ENCODE data around the gene SLC66A1. TPM values are rescaled to one million over a fixed set of nuclear protein-coding genes. Genes with fewer than 3 reads are reported as not detected.
A peak's percentile ranks its signal among the peaks of the same experiment; 100 is the strongest.

Gene SLC66A1
- total RNA-seq, 6 experiments from 2014 or later: 8.4 to 20.6 (median 11.2) TPM

DNA sequence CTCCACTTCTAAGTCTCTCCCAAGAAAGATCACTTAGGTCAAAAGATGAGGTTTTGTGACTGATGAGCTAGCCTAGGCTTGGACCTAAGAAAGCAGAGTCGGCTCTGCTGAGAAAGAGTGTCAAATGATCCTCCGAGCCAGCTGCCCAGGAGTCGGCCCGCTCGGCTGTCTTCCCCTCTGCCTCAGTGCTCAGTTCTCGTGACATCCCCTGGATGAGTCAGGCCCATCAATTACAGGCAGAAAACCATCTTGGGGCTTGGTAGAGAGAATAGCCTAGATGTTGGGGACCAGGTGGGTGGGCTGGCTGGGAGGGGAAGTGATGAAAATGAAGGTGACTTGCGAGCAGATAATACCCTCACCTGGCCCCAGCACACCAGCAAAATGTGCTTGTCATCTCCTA, 60.5 kb downstream of the SLC66A1 start:
- Histone ChIP-seq H3K36me3 (peaks cover 0 to 23% (median 5%) of the 10 kb centered on the region in 4 donors), H3K27me3 (no peaks in the 10 kb centered on the region), H3K4me3 (no peak overlapping the region), H3K27ac (no peak overlapping the region), H3K4me1 (peaks cover 0 to 7% (median 0%) of the 10 kb centered on the region in 4 donors), H3K9me3 (no peaks in the 10 kb centered on the region)
- WGBS (ENCODE audit: insufficient coverage, low coverage, low lambda C conversion rate, missing lambda C conversion rate): 90% methylated on average over 6 of the region's 7 CpGs
- ATAC-seq (no peak), DNase-seq (no peak)
- no peak for TF ChIP-seq POLR2A (IDR thresholded peaks at IDR 0.05)
- TF ChIP-seq, protein P1, sequence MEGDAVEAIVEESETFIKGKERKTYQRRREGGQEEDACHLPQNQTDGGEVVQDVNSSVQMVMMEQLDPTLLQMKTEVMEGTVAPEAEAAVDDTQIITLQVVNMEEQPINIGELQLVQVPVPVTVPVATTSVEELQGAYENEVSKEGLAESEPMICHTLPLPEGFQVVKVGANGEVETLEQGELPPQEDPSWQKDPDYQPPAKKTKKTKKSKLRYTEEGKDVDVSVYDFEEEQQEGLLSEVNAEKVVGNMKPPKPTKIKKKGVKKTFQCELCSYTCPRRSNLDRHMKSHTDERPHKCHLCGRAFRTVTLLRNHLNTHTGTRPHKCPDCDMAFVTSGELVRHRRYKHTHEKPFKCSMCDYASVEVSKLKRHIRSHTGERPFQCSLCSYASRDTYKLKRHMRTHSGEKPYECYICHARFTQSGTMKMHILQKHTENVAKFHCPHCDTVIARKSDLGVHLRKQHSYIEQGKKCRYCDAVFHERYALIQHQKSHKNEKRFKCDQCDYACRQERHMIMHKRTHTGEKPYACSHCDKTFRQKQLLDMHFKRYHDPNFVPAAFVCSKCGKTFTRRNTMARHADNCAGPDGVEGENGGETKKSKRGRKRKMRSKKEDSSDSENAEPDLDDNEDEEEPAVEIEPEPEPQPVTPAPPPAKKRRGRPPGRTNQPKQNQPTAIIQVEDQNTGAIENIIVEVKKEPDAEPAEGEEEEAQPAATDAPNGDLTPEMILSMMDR (IDR thresholded peaks at IDR 0.05): no peak
- intact Hi-C loops (cut with DNase I): no loop called here

DNA sequence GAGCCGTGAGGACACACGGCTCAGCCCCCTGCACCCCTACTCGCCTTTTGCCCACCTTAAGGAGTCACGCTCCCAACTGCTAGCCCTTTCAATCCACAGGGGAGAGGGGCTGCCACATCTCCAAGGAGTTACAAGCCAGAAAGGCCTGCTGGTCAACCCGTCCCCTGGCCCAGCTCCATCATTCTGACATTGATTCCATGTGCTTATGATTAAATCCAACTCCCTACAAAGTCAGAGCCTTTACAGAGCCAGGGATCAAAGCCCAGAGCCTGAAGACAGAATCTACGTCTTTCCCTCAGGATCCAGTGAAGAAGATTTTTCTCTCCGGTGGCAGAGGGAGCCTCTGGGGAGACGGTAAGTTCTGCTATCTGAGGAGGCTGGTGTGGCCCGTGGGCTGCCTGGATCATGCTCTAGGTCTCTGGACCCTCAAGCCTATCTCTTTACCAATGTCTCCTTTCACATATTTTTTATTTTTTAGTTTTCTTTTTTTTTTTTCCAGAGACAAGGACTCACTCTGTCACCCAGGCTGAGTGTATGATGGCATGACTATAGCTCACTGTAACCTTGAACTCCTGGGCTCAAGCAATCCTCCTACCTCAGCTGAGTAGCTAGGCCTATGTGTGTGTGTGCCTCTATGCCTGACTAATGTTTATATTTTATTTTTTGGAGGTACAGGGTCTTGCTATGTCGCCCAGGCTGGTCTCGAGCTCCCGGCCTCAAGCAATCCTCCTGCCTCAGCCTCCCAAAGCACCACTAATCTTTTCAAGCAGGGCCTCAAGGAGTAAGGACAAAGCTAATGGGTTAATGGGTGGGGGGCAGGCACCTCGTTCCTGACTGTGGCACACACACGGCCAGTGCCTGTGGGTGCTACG, 61.3 kb downstream of the SLC66A1 start:
- ATAC-seq: no peak
- no peaks in the 10 kb centered on the region for H3K9me3 ChIP-seq
- H3K4me1 ChIP-seq: no peaks in the 10 kb centered on the region
- TF ChIP-seq, protein P1 (IDR thresholded peaks at IDR 0.05): no peak
- TF ChIP-seq POLR2A (IDR thresholded peaks at IDR 0.05): no peak
- H3K4me3 ChIP-seq: no peak overlapping the region
- 87% methylated on average over 8 of the region's 15 CpGs for WGBS (ENCODE audit: insufficient coverage, low coverage, low lambda C conversion rate, missing lambda C conversion rate)
- H3K27ac ChIP-seq: no peak overlapping the region
- DNase-seq: no peak
- no peaks in the 10 kb centered on the region for H3K27me3 ChIP-seq
- peaks cover 0 to 32% (median 5%) of the 10 kb centered on the region in 4 donors for H3K36me3 ChIP-seq
- intact Hi-C loops (cut with DNase I): no loop called here

DNA sequence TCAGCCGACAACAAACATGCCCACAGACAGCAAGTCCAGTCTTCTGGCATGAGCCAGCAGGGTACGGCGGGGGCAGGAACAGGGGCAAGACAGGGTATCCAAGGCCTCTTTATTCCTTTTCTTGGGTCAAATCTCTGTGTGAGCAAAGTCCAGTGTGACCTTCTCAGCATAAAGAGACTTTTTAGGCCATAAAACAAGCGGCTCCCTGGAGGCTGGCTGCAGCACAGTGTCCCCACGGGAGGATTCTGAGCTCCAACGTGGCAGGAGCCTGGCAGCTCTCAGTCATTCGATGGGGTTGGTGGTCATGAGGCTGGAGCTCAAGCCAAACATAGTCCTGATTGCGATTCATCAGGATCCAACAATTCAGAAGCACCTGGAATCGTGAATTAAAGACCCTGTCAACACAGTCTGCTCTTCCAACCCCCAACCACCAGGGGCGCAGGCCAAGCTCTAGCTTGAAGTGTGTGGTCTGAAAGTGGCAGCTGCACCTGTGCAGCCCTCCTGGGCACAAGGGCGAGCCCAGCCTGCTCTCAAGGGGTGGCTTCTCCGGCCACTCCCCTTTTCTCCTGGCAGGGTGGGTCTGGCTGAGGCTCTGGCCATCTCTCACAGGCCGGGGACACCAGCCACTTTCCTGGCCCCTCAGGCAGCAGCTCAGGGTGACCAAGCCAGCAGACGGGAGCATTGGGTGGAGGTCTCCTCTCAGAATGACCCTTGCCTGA, 62.1 kb downstream of the SLC66A1 start:
- H3K27ac ChIP-seq: no peak overlapping the region
- no peak for DNase-seq

DNA sequence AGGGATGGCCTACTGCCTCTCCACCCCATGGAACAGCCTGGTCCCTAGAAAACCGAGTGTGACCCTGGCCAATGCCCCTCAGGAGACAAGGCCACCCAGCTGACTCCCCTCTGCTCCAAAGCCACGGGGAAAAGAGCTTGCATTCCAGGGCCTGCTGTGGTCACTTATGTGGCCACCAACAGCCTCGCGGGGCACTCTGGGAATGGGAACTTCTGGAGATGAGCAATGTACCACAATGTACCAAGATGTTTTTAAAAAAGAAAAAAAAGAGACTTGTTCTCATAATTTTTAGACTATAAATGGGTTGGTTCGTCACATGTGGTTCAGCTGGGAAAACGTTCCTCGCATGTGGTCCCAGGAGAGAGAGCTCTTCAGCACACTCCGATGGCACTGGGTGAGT, 62.8 kb downstream of the SLC66A1 start:
- intact Hi-C loops (cut with DNase I): no loop called here
- no peak for TF ChIP-seq POLR2A (IDR thresholded peaks at IDR 0.05)
- TF ChIP-seq, protein P1 (IDR thresholded peaks at IDR 0.05): no peak
- ATAC-seq: no peak
- Histone ChIP-seq H3K27ac (no peak overlapping the region), H3K27me3 (no peaks in the 10 kb centered on the region), H3K36me3 (peaks cover 0 to 38% (median 5%) of the 10 kb centered on the region in 4 donors), H3K4me1 (no peaks in the 10 kb centered on the region), H3K9me3 (no peaks in the 10 kb centered on the region), H3K4me3 (no peak overlapping the region)
- 87% methylated on average over 8 of the region's 8 CpGs for WGBS (ENCODE audit: insufficient coverage, low coverage, low lambda C conversion rate, missing lambda C conversion rate)
- DNase-seq: no peak

More for the DNA sequence above, 62.1 kb downstream of the SLC66A1 start:
- Histone ChIP-seq H3K9me3 (no peaks in the 10 kb centered on the region), H3K27me3 (no peaks in the 10 kb centered on the region), H3K4me3 (no peak overlapping the region), H3K36me3 (peaks cover 0 to 35% (median 5%) of the 10 kb centered on the region in 4 donors), H3K4me1 (no peaks in the 10 kb centered on the region)
- intact Hi-C loops (cut with DNase I): no loop called here
- peak in 1 of 4 donors; percentile 25 for ATAC-seq
- 50% methylated on average over 2 of the region's 14 CpGs for WGBS (ENCODE audit: insufficient coverage, low coverage, low lambda C conversion rate, missing lambda C conversion rate)
- TF ChIP-seq, protein P1 (IDR thresholded peaks at IDR 0.05): no peak
- no peak for TF ChIP-seq POLR2A (IDR thresholded peaks at IDR 0.05)
